Neural progenitor cell (in vitro differentiated cells): ENCODE measurements around the gene PLCG1.

Experiments
- CTCF ChIP-seq: fragments of 200-600 bp; sonication (generic); IDR thresholded peaks from 2 replicates; pipeline ENCODE4 v1.5.1; 2017; ENCODE audit warnings: antibody characterized with exemption, mild to moderate bottlenecking
- EZH2 ChIP-seq: fragments of 200-600 bp; sonication (generic); IDR thresholded peaks from 2 replicates; pipeline ENCODE4 v1.6.1; 2017; ENCODE audit warnings: antibody characterized with exemption, mild to moderate bottlenecking, moderate library complexity
- EZH2phosphoT487 ChIP-seq: fragments of 200-600 bp; sonication (generic); IDR thresholded peaks from 2 replicates; pipeline ENCODE4 v1.6.1; 2017; ENCODE audit warnings: antibody characterized with exemption

GRCh38 chr20:41222296-41222695 is 85.0 kb downstream of the PLCG1 start:
- no peak for TF ChIP-seq CTCF
- TF ChIP-seq EZH2: no peak
- TF ChIP-seq EZH2phosphoT487: no peak
